GM19035 (cell line): Measurements from ENCODE around the gene TMEM181.
"Not testable (repeated sequence)": the region's sequence is repeated elsewhere in the genome, so short reads cannot be mapped to it uniquely, and the experiment has no call there.

ENCODE experiments used
- ATAC-seq: cut with Tn5 transposase; IDR thresholded peaks from one replicate; pipeline ENCODE4 v1.9.1; 2021; ENCODE audit not compliant: unreplicated experiment

Gene TMEM181

GRCh38 chr6:158620963-158621693 is 61.2 kb downstream of the TMEM181 start:
- ATAC-seq, result no peak

DNA sequence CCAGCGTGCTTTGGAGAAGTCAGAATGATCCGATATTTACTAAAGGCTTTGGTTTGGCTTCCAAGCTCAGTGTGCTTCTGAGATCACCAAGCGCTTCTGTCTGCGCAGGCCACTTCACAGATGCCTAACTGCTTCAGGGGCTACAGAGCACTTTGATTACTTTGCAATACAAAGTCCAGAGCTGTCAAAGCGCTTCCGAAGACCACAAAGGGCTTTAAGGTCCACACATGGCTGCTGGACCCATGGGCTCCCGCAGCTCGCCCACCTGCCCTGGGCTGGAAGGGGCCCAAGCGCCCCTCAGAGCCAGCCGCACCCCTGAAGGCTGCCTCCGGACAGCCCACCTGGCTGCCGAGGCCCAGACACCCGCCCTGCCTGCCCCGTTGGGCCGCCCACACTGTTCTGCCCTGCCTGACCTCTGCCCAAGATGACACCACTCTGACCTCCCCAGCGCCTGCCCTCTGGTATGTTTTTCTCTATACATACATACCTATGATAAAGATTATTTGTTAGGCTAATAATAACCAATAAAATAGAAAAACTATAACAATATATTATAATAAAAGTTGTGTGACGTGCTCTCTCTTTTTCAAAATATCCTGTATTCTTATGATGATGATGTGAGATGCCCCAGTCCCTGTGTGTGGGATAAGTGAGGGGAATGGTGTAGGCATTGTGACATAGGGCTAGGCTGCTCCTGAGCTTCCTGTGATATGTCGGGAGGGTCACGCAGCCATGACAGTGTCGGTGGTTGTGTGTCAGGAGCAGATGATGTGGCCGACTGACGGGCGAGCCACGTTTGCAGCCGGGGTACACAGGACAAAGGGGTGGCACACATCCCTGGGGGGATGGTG is 62.0 kb downstream of the TMEM181 start:
- no peak for ATAC-seq

DNA sequence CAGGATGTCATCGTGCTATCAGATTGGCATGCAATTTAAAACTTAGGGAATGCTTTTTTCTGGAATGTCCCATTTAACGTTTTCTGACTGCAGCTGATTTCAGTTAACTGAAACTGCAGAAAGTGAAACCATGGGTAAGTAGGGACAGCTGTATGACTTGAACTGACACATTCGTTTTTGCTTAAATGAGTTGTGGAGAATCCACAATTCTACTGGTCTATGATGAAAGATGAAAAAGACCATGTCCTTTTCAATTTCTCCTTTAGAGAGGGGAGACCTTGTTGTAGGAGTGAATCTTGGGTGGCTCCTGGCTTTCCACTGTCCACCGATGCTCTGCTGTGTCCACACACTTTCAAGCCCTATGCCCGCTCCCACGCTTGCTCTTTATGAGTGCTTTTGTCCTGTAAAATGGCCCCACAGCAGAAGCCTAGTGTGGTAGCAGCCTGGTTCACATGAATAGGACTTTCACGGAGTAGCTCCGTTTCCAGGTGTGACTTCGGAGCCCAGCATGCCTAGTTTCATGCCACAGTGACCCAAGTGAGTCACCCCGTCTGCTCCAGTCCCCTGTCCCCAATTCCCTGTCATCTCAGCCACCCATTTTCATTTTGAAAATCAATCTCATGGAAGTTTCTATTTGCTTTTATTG is 62.8 kb downstream of the TMEM181 start:
- ATAC-seq, result no peak

DNA sequence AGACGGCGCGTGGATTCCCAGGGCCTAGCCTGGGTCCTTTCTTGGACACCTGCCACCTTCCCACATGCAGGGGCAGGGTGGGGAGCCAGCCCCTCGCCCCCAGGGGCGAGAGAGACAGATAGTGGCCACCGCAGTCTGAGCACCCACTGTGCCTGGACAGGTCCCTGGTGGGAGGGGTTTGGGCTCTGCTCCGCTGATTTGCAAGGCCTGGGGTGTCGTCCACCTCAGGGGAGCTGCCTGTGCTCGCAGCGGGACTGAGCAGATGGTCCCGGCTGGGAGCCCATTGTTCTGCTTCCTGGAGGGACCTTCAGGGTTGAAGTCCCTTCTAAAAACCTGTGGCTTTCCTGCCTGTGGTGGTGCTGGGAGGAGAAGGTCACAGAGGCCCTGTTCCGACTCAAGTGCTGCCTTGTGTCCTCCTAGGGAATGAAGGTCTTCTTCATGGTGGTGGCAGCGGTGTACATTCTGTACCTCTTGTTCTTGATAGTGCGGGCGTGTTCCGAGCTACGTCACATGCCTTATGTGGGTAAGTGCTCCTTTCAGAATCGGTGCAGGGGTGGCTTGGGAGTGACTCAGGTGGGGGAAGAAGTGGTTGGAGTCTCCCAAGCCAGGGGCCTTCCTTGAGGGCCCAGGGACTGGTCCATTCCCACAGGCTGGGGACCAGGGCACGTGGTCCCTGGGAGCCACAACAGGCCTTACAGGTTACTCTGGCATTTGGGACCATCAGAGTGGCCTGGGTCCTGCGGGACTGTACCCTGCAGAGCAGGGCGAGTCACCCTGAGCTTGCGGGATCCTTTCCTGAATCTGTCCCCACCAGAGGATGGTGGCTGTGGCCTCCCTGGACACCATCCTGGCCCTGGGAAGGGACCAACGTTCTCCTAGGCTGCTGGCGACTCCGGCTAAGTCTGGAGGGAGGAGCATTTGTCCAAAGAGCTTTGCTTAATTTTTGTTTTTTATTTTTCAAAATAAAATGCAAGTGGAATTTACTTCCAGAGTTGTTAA is 65.1 kb downstream of the TMEM181 start:
- no peak for ATAC-seq

DNA sequence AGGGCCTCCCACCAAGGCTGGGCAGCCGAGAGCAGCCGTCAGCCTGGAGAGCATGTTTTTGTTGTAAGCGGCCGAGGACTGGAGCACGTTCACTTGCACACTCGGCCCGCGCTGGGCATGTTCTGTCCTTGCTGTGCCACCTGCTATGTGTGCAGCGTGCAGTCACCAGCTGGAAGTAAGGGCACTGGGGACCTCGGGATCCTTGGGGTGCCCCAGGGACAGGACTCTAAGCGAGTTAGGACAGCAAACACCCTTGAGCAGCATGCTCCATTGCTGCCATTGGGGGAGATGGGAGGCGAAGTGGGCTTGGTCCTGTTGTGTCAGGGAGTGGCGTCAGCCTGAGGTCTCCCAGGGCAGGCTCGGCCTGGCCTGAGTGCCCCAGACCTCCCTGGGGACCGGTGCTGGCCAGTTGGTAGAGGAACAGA is 66.0 kb downstream of the TMEM181 start:
- ATAC-seq, result no peak

- ATAC-seq, result no peak
Observed at GRCh38 chr6:158626360-158627167, 66.7 kb downstream of the TMEM181 start.

GRCh38 chr6:158627168-158627939 is 67.5 kb downstream of the TMEM181 start:
- no peak for ATAC-seq

- ATAC-seq, result no peak
Observed at GRCh38 chr6:158627940-158628211, 68.0 kb downstream of the TMEM181 start.

GRCh38 chr6:158628542-158628941 is 68.7 kb downstream of the TMEM181 start:
- no peak for ATAC-seq

- ATAC-seq, result no peak
Observed at GRCh38 chr6:158629367-158630221, 69.7 kb downstream of the TMEM181 start.

- no peak for ATAC-seq
Observed at GRCh38 chr6:158630938-158631616, 71.2 kb downstream of the TMEM181 start.

DNA sequence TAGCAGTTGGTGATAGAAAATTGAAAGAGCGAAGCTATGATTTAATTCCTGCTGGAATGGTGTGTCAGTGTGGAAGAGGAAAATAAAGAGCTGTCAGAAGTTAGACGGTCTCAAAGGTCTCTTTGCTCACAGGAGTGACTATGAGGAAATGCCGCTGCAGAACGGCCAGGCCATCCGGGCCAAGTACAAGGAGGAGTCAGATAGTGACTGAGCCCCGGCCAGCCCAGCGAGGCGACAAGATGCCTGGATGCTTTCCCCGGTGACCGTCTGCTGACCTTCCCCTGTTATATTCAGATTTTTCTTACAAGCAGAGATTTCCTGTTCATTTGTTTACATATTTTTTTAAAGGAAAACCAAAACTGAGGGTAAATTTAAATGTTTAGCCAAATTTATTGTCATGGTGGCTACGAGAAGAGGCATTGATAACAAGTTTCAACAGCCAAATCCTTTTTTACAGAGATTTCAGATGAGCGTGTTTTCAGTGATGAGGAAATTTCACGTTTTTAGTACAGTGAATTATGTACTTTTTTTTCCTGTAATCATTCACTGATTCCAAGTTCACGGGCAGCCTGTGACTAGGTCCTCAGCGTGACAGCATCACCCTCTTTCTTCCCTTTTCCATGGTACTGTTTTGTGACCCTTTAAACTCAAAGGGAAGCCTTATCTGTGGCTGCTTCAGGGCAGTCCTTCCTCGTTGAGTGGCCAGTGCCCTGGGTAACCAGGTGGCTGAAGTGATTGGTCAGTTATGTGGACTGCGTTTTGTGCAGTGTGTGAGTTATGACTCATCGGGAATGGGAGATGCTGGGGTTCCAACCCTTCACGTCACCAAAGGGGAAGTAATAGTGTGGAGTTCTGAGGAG is 72.0 kb downstream of the TMEM181 start:
- no peak for ATAC-seq

DNA sequence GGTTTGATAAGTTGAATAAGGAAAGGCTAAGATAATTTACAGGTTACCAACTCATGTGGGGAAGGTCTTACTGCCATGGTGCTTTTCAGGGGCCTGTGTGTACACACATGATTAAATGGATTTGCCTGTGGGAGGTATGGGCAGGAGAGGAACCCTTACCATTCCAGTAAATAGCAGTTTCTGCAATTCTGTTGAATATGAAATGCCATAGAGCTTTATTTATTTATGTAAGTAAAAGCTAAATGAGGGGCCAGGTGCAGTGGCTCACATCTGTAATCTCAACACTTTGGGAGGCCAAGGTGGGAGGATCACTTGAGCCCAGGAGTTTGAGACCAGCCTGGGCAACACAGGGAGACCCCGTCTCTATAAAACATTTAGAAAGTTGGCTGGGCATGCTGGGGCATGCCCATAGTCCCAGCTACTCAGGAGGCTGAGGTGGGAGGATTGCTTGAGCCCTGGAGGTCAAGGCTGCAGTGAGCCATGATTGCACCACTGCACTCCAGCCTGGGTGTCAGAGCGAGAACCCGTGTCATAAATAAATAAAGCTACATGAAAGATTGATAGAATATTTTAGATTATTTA is 72.7 kb downstream of the TMEM181 start:
- ATAC-seq, result not testable (repeated sequence)

DNA sequence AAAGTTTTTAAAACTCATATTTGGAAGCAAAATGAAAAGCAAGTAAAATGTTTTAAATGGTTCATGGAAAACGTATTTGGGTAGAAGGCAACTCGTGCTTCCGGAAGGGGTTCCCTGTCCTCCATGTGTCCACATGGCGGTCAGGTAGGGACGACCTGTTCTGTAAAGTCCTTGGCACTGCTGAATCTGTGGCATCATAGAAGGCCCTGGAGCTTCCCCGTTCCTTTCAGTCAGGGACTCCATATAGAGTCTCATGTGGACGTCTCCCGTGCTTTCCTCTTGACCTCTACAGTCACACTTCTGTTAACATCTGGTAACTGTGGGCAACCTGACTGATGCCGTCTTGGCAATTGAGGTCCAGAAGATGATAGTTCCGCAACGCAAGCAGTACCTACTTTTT is 73.2 kb downstream of the TMEM181 start:
- no peak for ATAC-seq

DNA sequence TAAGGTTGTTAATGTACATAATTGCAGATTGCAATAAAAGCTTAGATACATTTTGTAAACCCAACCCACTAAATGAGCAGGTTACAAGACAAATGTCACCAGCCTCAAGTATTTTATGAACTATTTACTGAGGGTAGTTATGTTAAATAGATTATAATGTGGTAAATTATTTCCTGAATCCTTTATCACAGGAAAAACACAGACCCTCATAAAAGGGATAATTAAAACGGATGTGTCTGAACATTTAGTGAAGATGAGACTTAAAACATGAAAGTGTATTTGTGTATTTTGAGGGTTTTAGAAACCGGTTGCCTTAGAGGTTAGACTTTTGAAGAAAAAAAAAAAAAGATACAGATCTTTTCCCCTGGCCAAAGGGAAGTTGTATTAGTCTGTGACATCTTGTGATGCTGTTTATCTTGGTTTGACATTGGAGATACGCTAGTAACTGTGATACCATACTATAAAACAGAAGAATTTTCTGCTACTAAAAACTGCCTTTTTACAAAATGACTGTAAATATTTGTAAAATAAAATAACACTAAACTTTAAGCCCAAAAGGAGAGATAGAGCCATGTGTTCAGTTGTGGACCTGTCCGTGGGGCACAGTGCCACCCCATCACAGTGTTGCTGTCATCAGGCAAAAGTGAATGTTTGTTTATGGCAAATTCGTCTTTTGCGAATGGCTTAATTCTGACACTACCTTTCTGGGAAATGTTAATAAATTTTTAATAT is 75.0 kb downstream of the TMEM181 start:
- ATAC-seq, result no peak
